ENCODE measurements around the gene GAB2. TPM values are rescaled to one million over a fixed set of nuclear protein-coding genes. Genes with fewer than 3 reads are reported as not detected.
A peak's percentile ranks its signal among the peaks of the same experiment; 100 is the strongest.

GAB2 gene
- total RNA-seq, 1 donor from 2014 or later: 15.9 TPM

GRCh38 chr11:78205256-78205655, 212.4 kb downstream of the GAB2 start:
- Mint-ChIP-seq H3K27ac (no peak overlapping the region), H3K4me3 (no peak overlapping the region), H3K4me1 (ENCODE audit: low read depth) (peaks cover 39% of the 10 kb centered on the region), H3K9me3 (no peaks in the 10 kb centered on the region), H3K27me3 (ENCODE audit: insufficient read depth) (no peaks in the 10 kb centered on the region), H3K36me3 (ENCODE audit: low read depth) (peaks cover 39% of the 10 kb centered on the region)
- intact Hi-C loops (cut with micrococcal nuclease): no loop called here
- DNase-seq (ENCODE audit: low spot score): no peak

- Mint-ChIP-seq H3K4me1 (ENCODE audit: low read depth) (peaks cover 39% of the 10 kb centered on the region), H3K36me3 (ENCODE audit: low read depth) (peaks cover 36% of the 10 kb centered on the region), H3K27me3 (ENCODE audit: insufficient read depth) (no peaks in the 10 kb centered on the region), H3K9me3 (no peaks in the 10 kb centered on the region), H3K27ac (peak overlapping the region; percentile 96), H3K4me3 (peak overlapping the region; percentile 80)
- intact Hi-C loops (cut with micrococcal nuclease): loop anchor here (2.0 kb wide), 1 partner anchor 24 kb away; no protein-coding TSS in a partner anchor
- DNase-seq (ENCODE audit: low spot score): peak; percentile 34
Observed at GRCh38 chr11:78203184-78203583, 214.4 kb downstream of the GAB2 start.

GRCh38 chr11:78202733-78203167, 214.9 kb downstream of the GAB2 start:
- Mint-ChIP-seq H3K27ac (peak overlapping the region; percentile 96), H3K9me3 (no peaks in the 10 kb centered on the region), H3K36me3 (ENCODE audit: low read depth) (peaks cover 34% of the 10 kb centered on the region), H3K27me3 (ENCODE audit: insufficient read depth) (no peaks in the 10 kb centered on the region), H3K4me3 (peak overlapping the region; percentile 80), H3K4me1 (ENCODE audit: low read depth) (peaks cover 39% of the 10 kb centered on the region)
- intact Hi-C loops (cut with micrococcal nuclease): loop anchor here (1.0 to 2.0 kb wide), 4 partner anchors 14 to 88 kb away; partner anchors contain the start of genes ALG8, KCTD21 and USP35
- DNase-seq (ENCODE audit: low spot score): peak; percentile 59

GRCh38 chr11:78201096-78201818, 216.4 kb downstream of the GAB2 start:
- Mint-ChIP-seq H3K4me3 (peak overlapping the region; percentile 57), H3K27me3 (ENCODE audit: insufficient read depth) (no peaks in the 10 kb centered on the region), H3K9me3 (no peaks in the 10 kb centered on the region), H3K4me1 (ENCODE audit: low read depth) (peaks cover 36% of the 10 kb centered on the region), H3K36me3 (ENCODE audit: low read depth) (peaks cover 39% of the 10 kb centered on the region), H3K27ac (peak overlapping the region; percentile 60)
- DNase-seq (ENCODE audit: low spot score): no peak
- intact Hi-C loops (cut with micrococcal nuclease): no loop called here

- H3K9me3 Mint-ChIP-seq: no peaks in the 10 kb centered on the region
- H3K27me3 Mint-ChIP-seq (ENCODE audit: insufficient read depth): no peaks in the 10 kb centered on the region
- H3K27ac Mint-ChIP-seq: no peak overlapping the region
- H3K4me1 Mint-ChIP-seq (ENCODE audit: low read depth): peaks cover 35% of the 10 kb centered on the region
- peaks cover 40% of the 10 kb centered on the region for H3K36me3 Mint-ChIP-seq (ENCODE audit: low read depth)
- DNase-seq (ENCODE audit: low spot score): no peak
- intact Hi-C loops (cut with micrococcal nuclease): no loop called here
- H3K4me3 Mint-ChIP-seq: no peak overlapping the region
Observed at GRCh38 chr11:78200553-78200952, 217.1 kb downstream of the GAB2 start.

GRCh38 chr11:78200061-78200460, 217.6 kb downstream of the GAB2 start:
- no peak overlapping the region for H3K4me3 Mint-ChIP-seq
- H3K27ac Mint-ChIP-seq: no peak overlapping the region
- H3K9me3 Mint-ChIP-seq: no peaks in the 10 kb centered on the region
- no peak for DNase-seq (ENCODE audit: low spot score)
- no peaks in the 10 kb centered on the region for H3K27me3 Mint-ChIP-seq (ENCODE audit: insufficient read depth)
- peaks cover 39% of the 10 kb centered on the region for H3K36me3 Mint-ChIP-seq (ENCODE audit: low read depth)
- intact Hi-C loops (cut with micrococcal nuclease): no loop called here
- peaks cover 39% of the 10 kb centered on the region for H3K4me1 Mint-ChIP-seq (ENCODE audit: low read depth)

GRCh38 chr11:78199653-78200015, 218.0 kb downstream of the GAB2 start:
- Mint-ChIP-seq H3K9me3 (no peaks in the 10 kb centered on the region), H3K4me3 (no peak overlapping the region), H3K27me3 (ENCODE audit: insufficient read depth) (no peaks in the 10 kb centered on the region), H3K4me1 (ENCODE audit: low read depth) (peaks cover 39% of the 10 kb centered on the region), H3K27ac (no peak overlapping the region), H3K36me3 (ENCODE audit: low read depth) (peaks cover 37% of the 10 kb centered on the region)
- no peak for DNase-seq (ENCODE audit: low spot score)
- intact Hi-C loops (cut with micrococcal nuclease): no loop called here

- intact Hi-C loops (cut with micrococcal nuclease): no loop called here
- H3K27ac Mint-ChIP-seq: no peak overlapping the region
- H3K4me1 Mint-ChIP-seq (ENCODE audit: low read depth): peaks cover 39% of the 10 kb centered on the region
Observed at GRCh38 chr11:78199015-78199652, 218.5 kb downstream of the GAB2 start.

GRCh38 chr11:78197816-78198215, 219.8 kb downstream of the GAB2 start:
- Mint-ChIP-seq H3K9me3 (no peaks in the 10 kb centered on the region), H3K36me3 (ENCODE audit: low read depth) (peaks cover 34% of the 10 kb centered on the region), H3K27ac (no peak overlapping the region), H3K27me3 (ENCODE audit: insufficient read depth) (no peaks in the 10 kb centered on the region), H3K4me1 (ENCODE audit: low read depth) (peaks cover 46% of the 10 kb centered on the region), H3K4me3 (no peak overlapping the region)
- intact Hi-C loops (cut with micrococcal nuclease): no loop called here
- no peak for DNase-seq (ENCODE audit: low spot score)

More at GRCh38 chr11:78199015-78199652, 218.5 kb downstream of the GAB2 start:
- H3K36me3 Mint-ChIP-seq (ENCODE audit: low read depth): peaks cover 34% of the 10 kb centered on the region
- H3K9me3 Mint-ChIP-seq: no peaks in the 10 kb centered on the region
- H3K4me3 Mint-ChIP-seq: no peak overlapping the region
- H3K27me3 Mint-ChIP-seq (ENCODE audit: insufficient read depth): no peaks in the 10 kb centered on the region
- no peak for DNase-seq (ENCODE audit: low spot score)

- peaks cover 43% of the 10 kb centered on the region for H3K4me1 Mint-ChIP-seq (ENCODE audit: low read depth)
- peaks cover 32% of the 10 kb centered on the region for H3K36me3 Mint-ChIP-seq (ENCODE audit: low read depth)
- no peak overlapping the region for H3K4me3 Mint-ChIP-seq
- DNase-seq (ENCODE audit: low spot score): no peak
- intact Hi-C loops (cut with micrococcal nuclease): no loop called here
- H3K9me3 Mint-ChIP-seq: no peaks in the 10 kb centered on the region
- no peaks in the 10 kb centered on the region for H3K27me3 Mint-ChIP-seq (ENCODE audit: insufficient read depth)
- H3K27ac Mint-ChIP-seq: no peak overlapping the region
Observed at GRCh38 chr11:78196661-78197091, 220.9 kb downstream of the GAB2 start.

GRCh38 chr11:78195917-78196560, 221.6 kb downstream of the GAB2 start:
- intact Hi-C loops (cut with micrococcal nuclease): no loop called here
- no peak overlapping the region for H3K4me3 Mint-ChIP-seq
- no peaks in the 10 kb centered on the region for H3K27me3 Mint-ChIP-seq (ENCODE audit: insufficient read depth)
- DNase-seq (ENCODE audit: low spot score): no peak
- H3K36me3 Mint-ChIP-seq (ENCODE audit: low read depth): peaks cover 31% of the 10 kb centered on the region
- no peak overlapping the region for H3K27ac Mint-ChIP-seq
- no peaks in the 10 kb centered on the region for H3K9me3 Mint-ChIP-seq
- peaks cover 40% of the 10 kb centered on the region for H3K4me1 Mint-ChIP-seq (ENCODE audit: low read depth)

- H3K9me3 Mint-ChIP-seq: no peaks in the 10 kb centered on the region
- no peak overlapping the region for H3K27ac Mint-ChIP-seq
- peaks cover 30% of the 10 kb centered on the region for H3K36me3 Mint-ChIP-seq (ENCODE audit: low read depth)
- no peak for DNase-seq (ENCODE audit: low spot score)
- intact Hi-C loops (cut with micrococcal nuclease): no loop called here
- H3K4me1 Mint-ChIP-seq (ENCODE audit: low read depth): peaks cover 53% of the 10 kb centered on the region
- H3K4me3 Mint-ChIP-seq: no peak overlapping the region
- no peaks in the 10 kb centered on the region for H3K27me3 Mint-ChIP-seq (ENCODE audit: insufficient read depth)
Observed at GRCh38 chr11:78194490-78194889, 223.1 kb downstream of the GAB2 start.

GRCh38 chr11:78193806-78194205, 223.8 kb downstream of the GAB2 start:
- DNase-seq (ENCODE audit: low spot score): no peak
- Mint-ChIP-seq H3K4me3 (no peak overlapping the region), H3K27me3 (ENCODE audit: insufficient read depth) (no peaks in the 10 kb centered on the region), H3K9me3 (no peaks in the 10 kb centered on the region), H3K27ac (peak overlapping the region; percentile 68), H3K4me1 (ENCODE audit: low read depth) (peaks cover 55% of the 10 kb centered on the region), H3K36me3 (ENCODE audit: low read depth) (peaks cover 29% of the 10 kb centered on the region)
- intact Hi-C loops (cut with micrococcal nuclease): no loop called here

All from activated T-helper 1 cell treated with anti-CD3 and anti-CD28 coated beads, Interleukin-12 subunit alpha, Interleukin-12 subunit beta, Interleukin-2, Interleukin-4 antibody, amounts not matched to agents 30 ng/mL and 10 ng/mL and 1 ng/mL, durations not matched to agents 14 hours and 24 hours and 36 hours (primary cell).